ENCODE measurements around the gene MCTP2.

Gene MCTP2

GRCh38 chr15:94338243-94338846 is 107.0 kb downstream of the MCTP2 start:
- Mint-ChIP-seq H3K36me3 (ENCODE audit: low read depth) (no peaks in the 10 kb centered on the region), H3K9me3 (no peaks in the 10 kb centered on the region), H3K4me1 (ENCODE audit: low read depth) (no peaks in the 10 kb centered on the region), H3K4me3 (no peak overlapping the region), H3K27me3 (no peaks in the 10 kb centered on the region), H3K27ac (no peak overlapping the region)
- intact Hi-C loops (cut with micrococcal nuclease) = no loop called here

DNA sequence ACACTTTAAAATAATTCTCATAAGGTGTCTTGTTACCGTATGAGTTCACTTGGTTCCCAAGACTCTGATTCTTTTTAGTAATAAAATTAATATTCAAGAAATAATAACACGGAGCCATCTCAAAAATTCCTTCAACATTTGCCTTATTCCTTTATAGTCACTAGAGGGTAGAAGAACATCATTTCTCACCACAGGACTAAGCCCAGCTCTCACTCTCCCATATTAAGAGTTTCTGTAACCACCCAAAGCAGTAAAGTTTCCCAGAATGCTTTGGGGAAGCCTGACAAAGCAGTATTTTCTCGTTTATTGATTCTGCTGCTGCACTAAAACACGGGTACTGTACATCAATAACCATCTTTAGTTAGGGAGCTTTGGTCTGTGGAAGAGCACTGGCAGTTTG is 114.9 kb downstream of the MCTP2 start:
- Mint-ChIP-seq H3K4me3 (no peak overlapping the region), H3K4me1 (ENCODE audit: low read depth) (no peaks in the 10 kb centered on the region)

DNA sequence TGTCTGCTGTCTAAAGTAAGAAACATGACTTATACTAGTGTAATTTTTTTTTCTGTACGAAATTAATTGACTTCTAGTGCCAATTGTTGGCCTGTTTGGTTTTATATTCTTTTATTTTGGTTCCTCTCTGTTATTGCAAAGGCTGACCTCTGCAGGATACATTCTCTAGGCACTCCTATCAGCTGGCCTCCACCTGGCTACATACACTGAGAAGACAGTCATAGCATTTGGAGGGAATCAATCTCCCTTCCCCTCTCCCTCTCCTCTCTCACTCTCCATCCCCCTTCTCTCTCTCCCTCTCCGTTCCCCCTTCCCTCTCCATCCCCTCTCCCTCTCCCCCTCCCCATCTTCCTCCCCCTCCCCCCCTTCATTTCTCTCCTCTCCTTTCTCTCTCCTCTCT is 116.7 kb downstream of the MCTP2 start:
- Mint-ChIP-seq H3K36me3 (ENCODE audit: low read depth) (peaks cover 9% of the 10 kb centered on the region), H3K4me3 (no peak overlapping the region), H3K9me3 (no peaks in the 10 kb centered on the region), H3K4me1 (ENCODE audit: low read depth) (no peaks in the 10 kb centered on the region), H3K27ac (no peak overlapping the region), H3K27me3 (no peaks in the 10 kb centered on the region)
- intact Hi-C loops (cut with micrococcal nuclease) = no loop called here

More for the DNA sequence above, 114.9 kb downstream of the MCTP2 start:
- Mint-ChIP-seq H3K9me3 (no peaks in the 10 kb centered on the region), H3K27me3 (no peaks in the 10 kb centered on the region), H3K36me3 (ENCODE audit: low read depth) (peaks cover 9% of the 10 kb centered on the region), H3K27ac (no peak overlapping the region)
- intact Hi-C loops (cut with micrococcal nuclease) = no loop called here

DNA sequence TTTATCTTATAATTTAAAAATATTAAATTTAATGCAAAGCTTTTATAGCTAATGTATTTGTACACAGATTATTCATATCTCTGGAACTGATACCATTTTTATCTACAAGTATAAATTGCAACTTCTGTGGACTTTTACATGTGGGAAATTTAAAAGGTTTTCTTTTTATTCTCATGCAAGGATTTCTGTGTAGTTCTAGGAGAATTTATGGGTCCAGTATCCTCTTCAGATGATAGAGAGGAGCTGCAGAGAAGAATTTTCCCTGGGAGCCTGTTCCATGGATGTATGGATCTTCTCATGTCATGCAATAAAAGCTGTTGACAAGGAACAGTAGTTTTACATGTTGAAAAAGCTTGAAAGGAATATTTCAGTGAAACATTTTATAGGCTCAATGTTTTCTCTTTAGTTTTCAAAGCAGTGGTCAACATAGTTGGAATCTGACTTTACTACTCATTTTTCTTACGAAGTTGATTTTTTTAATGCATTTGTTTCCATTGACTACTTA is 119.7 kb downstream of the MCTP2 start:
- intact Hi-C loops (cut with micrococcal nuclease) = no loop called here
- Mint-ChIP-seq H3K36me3 (ENCODE audit: low read depth) (peaks cover 9% of the 10 kb centered on the region), H3K27ac (no peak overlapping the region), H3K4me1 (ENCODE audit: low read depth) (no peaks in the 10 kb centered on the region), H3K9me3 (no peaks in the 10 kb centered on the region), H3K27me3 (no peaks in the 10 kb centered on the region), H3K4me3 (no peak overlapping the region)

DNA sequence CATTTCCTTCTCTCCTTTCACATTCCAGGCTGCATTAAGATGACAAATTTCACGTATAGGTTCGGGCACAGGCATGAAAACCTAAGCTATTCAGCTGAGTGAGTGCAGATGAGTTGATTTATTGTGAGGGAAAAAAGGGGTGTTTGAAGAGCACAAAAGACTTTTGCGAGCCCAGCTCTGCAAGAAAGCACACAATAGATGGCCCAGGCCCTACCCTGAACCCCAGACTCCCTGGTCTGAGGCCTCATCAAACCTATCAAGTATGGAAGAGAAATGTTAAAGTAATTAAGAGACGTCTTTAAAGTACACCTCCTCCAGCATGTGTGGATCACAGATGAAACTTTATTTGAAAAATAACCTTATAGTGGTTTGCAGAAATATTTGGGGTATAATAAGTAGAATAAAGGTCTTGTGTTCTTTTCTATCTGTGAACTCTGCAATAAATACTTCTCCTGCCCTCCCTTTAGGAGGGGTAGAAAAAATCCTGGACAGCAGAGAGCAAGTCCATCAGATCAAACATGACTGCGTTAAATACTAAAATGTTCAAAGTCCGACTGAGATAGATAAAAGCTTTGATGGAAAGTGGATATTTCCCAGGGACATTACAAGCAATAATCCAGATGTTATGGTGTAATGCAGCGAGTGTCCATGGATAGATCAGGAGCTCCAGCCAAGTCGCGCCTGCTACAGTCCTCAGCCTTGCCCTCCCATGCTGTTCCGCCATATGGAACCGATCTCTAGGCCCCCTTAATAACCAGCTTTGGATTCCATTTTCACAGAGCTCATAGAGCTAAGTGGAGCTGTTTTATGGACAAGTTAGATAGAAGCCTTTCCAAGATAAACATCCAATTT is 121.5 kb downstream of the MCTP2 start:
- Mint-ChIP-seq H3K27ac (no peak overlapping the region), H3K4me1 (ENCODE audit: low read depth) (no peaks in the 10 kb centered on the region), H3K4me3 (no peak overlapping the region), H3K9me3 (no peaks in the 10 kb centered on the region), H3K27me3 (no peaks in the 10 kb centered on the region), H3K36me3 (ENCODE audit: low read depth) (peaks cover 9% of the 10 kb centered on the region)
- intact Hi-C loops (cut with micrococcal nuclease) = no loop called here

GRCh38 chr15:94353488-94353820 is 122.1 kb downstream of the MCTP2 start:
- Mint-ChIP-seq H3K4me1 (ENCODE audit: low read depth) (no peaks in the 10 kb centered on the region), H3K4me3 (no peak overlapping the region), H3K27me3 (no peaks in the 10 kb centered on the region), H3K36me3 (ENCODE audit: low read depth) (peaks cover 9% of the 10 kb centered on the region), H3K27ac (no peak overlapping the region), H3K9me3 (no peaks in the 10 kb centered on the region)
- intact Hi-C loops (cut with micrococcal nuclease) = no loop called here

DNA sequence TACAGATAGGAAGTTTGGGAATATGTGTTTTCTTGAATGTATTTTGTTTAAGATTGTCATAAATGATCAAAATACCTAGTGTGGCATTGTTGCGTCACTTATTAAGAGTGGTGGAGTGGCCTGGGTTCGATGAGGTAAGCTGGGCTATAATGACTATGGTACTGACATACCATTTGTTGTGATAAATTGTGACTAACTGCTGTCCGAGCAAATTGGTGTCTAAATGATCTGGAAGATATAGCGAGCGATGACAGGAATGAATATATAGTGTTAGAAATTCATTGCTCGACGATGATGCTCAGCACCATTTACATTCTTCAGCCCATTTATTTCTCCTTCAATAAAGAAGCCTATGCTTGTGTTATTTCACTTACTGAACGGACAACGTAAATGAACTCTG is 123.3 kb downstream of the MCTP2 start:
- H3K4me3 Mint-ChIP-seq = no peak overlapping the region
- no peaks in the 10 kb centered on the region for H3K27me3 Mint-ChIP-seq
- no peaks in the 10 kb centered on the region for H3K9me3 Mint-ChIP-seq
- no peaks in the 10 kb centered on the region for H3K4me1 Mint-ChIP-seq (ENCODE audit: low read depth)
- no peak overlapping the region for H3K27ac Mint-ChIP-seq
- intact Hi-C loops (cut with micrococcal nuclease) = no loop called here
- peaks cover 2% of the 10 kb centered on the region for H3K36me3 Mint-ChIP-seq (ENCODE audit: low read depth)

GRCh38 chr15:94359716-94360115 is 128.4 kb downstream of the MCTP2 start:
- peaks cover 5% of the 10 kb centered on the region for H3K4me1 Mint-ChIP-seq (ENCODE audit: low read depth)
- no peaks in the 10 kb centered on the region for H3K36me3 Mint-ChIP-seq (ENCODE audit: low read depth)
- no peak overlapping the region for H3K27ac Mint-ChIP-seq
- H3K9me3 Mint-ChIP-seq = no peaks in the 10 kb centered on the region
- intact Hi-C loops (cut with micrococcal nuclease) = no loop called here
- no peaks in the 10 kb centered on the region for H3K27me3 Mint-ChIP-seq
- H3K4me3 Mint-ChIP-seq = no peak overlapping the region

DNA sequence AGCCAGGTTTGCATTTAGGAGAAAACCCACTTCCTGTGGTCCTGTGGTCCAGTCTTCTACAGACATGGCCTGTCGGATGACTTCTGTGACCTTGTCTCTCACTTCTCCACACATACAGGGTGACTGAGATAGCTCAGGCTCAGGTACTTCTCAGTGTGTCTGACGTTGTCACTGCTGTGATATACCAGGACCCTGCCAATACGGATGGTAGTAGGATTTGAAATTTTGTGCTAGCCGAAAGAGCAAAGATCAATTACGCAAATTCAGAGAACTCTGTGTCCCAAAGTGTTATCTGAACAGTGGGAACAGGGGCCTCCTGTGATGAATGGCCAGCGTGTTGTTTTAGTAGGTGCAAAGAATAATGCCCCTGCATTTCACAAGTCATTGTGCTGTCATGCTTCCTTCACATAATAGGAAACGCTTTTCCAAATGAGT is 128.9 kb downstream of the MCTP2 start:
- Mint-ChIP-seq H3K4me3 (no peak overlapping the region), H3K27me3 (no peaks in the 10 kb centered on the region), H3K36me3 (ENCODE audit: low read depth) (no peaks in the 10 kb centered on the region), H3K9me3 (no peaks in the 10 kb centered on the region), H3K4me1 (ENCODE audit: low read depth) (peaks cover 5% of the 10 kb centered on the region), H3K27ac (no peak overlapping the region)
- intact Hi-C loops (cut with micrococcal nuclease) = no loop called here

DNA sequence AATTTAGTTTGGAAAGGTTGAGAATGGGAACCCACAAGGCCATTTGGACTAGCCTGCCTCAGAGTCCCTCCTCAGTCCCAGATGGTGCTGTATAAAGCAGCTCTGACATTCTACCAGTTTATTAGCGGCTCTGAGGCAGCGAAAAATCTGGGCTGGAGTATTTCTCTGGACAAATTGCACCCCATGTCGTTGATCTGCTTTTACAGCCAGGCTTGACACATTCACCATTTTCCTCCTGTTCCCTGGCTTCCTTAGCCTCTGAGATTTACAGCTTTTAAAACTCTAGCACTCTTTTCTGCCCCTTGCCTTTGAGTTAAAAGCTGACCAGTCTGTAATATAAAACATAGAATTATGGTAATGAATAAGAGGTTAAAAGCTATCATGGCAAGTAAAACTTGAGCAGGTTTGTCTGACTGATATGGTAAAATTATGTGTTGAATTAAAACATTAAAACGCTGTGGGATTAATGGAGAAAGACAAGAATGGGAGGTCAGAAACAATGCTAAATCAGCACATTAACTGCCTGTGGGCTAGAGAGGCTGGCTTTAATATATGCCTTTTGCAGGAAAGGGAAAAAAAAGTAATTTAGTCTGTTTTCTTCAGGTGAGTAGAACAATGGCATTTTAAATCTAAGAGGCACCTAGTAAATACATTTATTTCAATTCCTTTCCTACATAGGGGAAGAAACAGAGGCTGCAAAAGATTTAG is 131.2 kb downstream of the MCTP2 start:
- no peaks in the 10 kb centered on the region for H3K36me3 Mint-ChIP-seq (ENCODE audit: low read depth)
- H3K27me3 Mint-ChIP-seq = no peaks in the 10 kb centered on the region
- intact Hi-C loops (cut with micrococcal nuclease) = no loop called here
- H3K27ac Mint-ChIP-seq = no peak overlapping the region
- H3K9me3 Mint-ChIP-seq = no peaks in the 10 kb centered on the region
- H3K4me1 Mint-ChIP-seq (ENCODE audit: low read depth) = peaks cover 5% of the 10 kb centered on the region
- no peak overlapping the region for H3K4me3 Mint-ChIP-seq

- Mint-ChIP-seq H3K27ac (no peak overlapping the region), H3K9me3 (no peaks in the 10 kb centered on the region), H3K4me3 (no peak overlapping the region), H3K36me3 (ENCODE audit: low read depth) (no peaks in the 10 kb centered on the region), H3K4me1 (ENCODE audit: low read depth) (peaks cover 5% of the 10 kb centered on the region), H3K27me3 (no peaks in the 10 kb centered on the region)
- intact Hi-C loops (cut with micrococcal nuclease) = no loop called here
Observed at GRCh38 chr15:94363382-94363781, 132.0 kb downstream of the MCTP2 start.

DNA sequence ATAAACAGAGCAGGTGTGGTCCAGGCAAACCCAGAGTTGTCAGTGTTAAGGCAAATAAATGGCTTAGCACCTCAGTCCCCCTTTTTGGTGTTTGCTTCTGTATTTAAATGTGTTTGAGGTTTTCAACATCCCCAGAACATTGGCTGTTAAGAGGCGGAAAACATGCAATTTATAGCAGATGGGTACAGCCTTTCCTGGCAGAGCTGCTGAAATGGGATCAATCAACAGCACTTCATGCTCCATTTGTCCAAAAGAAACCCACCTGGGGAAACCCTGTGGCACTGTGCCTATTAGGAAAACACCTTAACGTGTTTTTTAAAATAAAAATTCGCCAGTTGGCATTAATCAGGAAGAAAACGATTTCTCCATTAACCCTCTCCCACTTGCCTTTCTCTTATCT is 135.4 kb downstream of the MCTP2 start:
- no peak overlapping the region for H3K4me3 Mint-ChIP-seq
- no peaks in the 10 kb centered on the region for H3K36me3 Mint-ChIP-seq (ENCODE audit: low read depth)
- intact Hi-C loops (cut with micrococcal nuclease) = no loop called here
- no peaks in the 10 kb centered on the region for H3K27me3 Mint-ChIP-seq
- no peak overlapping the region for H3K27ac Mint-ChIP-seq
- no peaks in the 10 kb centered on the region for H3K9me3 Mint-ChIP-seq
- H3K4me1 Mint-ChIP-seq (ENCODE audit: low read depth) = peaks cover 12% of the 10 kb centered on the region

DNA sequence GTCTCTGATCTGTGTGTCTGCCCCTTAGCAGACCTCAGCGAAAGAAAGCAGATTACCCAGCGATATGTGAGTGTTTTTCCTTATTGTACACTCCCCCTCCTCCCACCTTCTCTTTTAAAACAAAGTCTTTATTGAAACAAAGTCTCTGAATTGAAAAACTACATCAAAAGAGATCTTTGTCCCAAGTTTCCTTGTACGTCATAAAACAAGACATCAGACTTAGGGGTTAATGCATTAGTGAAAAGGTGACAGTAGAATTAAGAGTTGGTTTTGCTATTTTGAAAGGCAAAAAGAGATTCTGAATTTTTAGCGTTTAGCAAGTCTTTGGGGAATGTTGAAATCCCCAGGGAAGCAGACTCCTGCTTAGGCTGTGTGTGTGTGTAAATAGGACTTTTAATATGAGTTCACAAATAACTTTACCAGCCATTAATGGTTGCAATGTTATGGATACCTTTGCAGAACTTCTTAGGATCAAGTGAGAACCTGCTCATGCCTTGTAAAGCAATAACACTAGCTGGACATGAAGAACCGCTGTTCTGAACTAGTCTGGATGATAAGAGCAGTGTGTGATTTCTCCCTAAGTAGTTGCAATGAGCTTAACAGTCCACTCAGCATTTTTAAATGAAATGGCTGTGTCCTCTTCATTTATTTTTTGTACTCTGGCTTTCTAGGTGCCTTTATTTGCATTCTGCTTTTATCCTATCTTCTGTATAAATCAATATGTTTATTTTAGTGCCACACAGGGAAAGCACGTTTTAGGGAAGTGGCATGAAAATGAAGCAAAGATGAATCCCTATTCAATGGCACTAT is 136.6 kb downstream of the MCTP2 start:
- Mint-ChIP-seq H3K9me3 (no peaks in the 10 kb centered on the region), H3K27me3 (no peaks in the 10 kb centered on the region), H3K4me3 (no peak overlapping the region), H3K36me3 (ENCODE audit: low read depth) (no peaks in the 10 kb centered on the region), H3K4me1 (ENCODE audit: low read depth) (peaks cover 8% of the 10 kb centered on the region), H3K27ac (no peak overlapping the region)
- intact Hi-C loops (cut with micrococcal nuclease) = no loop called here
